WTC11 (cell line): ENCODE data around the gene EYA2.

Experiments
- AFF4 ChIP-seq: sonication (generic); formaldehyde crosslinking; IDR thresholded peaks from 2 replicates; pipeline ENCODE4 v1.8.1; 2023; ENCODE audit warnings: mild to moderate bottlenecking, missing genetic modification reagents, borderline replicate concordance
- ESRRA ChIP-seq: sonication (generic); formaldehyde crosslinking; IDR thresholded peaks from 2 replicates; pipeline ENCODE4 v1.8.1; 2022; ENCODE audit warnings: mild to moderate bottlenecking, missing genetic modification reagents, borderline replicate concordance
- KAT7 ChIP-seq: sonication (generic); formaldehyde crosslinking; IDR thresholded peaks from 2 replicates; pipeline ENCODE4 v1.8.1; 2023; ENCODE audit warnings: missing genetic modification reagents, mild to moderate bottlenecking, borderline replicate concordance
- SMAD3 ChIP-seq: sonication (generic); formaldehyde crosslinking; IDR thresholded peaks from 2 replicates; pipeline ENCODE4 v1.8.0; 2022; ENCODE audit warnings: missing genetic modification reagents, mild to moderate bottlenecking, borderline replicate concordance
- SP1 ChIP-seq: sonication (generic); formaldehyde crosslinking; conservative IDR thresholded peaks from 2 replicates; pipeline ENCODE4 v1.8.1; 2022; ENCODE audit warnings: missing genetic modification reagents
- STAT6 ChIP-seq: sonication (generic); formaldehyde crosslinking; conservative IDR thresholded peaks from 2 replicates; pipeline ENCODE4 v1.8.1; 2023; ENCODE audit warnings: mild to moderate bottlenecking, low read depth, missing genetic modification reagents, moderate library complexity
- ZBTB21 ChIP-seq: sonication (generic); formaldehyde crosslinking; IDR thresholded peaks from 2 replicates; pipeline ENCODE4 v1.8.1; 2023; ENCODE audit warnings: mild to moderate bottlenecking, missing genetic modification reagents, borderline replicate concordance
- ZNF219 ChIP-seq: sonication (generic); formaldehyde crosslinking; IDR thresholded peaks from 2 replicates; pipeline ENCODE4 v1.8.0; 2023; ENCODE audit warnings: missing genetic modification reagents, mild to moderate bottlenecking, borderline replicate concordance
- ZNF263 ChIP-seq: sonication (generic); formaldehyde crosslinking; IDR thresholded peaks from 2 replicates; pipeline ENCODE4 v1.8.1; 2022; ENCODE audit warnings: low read depth, mild to moderate bottlenecking, moderate library complexity, missing genetic modification reagents
- ZNF423 ChIP-seq: fragments of 250-450 bp; sonication (Bioruptor Pico); IDR thresholded peaks from 2 replicates; pipeline ENCODE4 v2.1.2; 2022; ENCODE audit warnings: mild to moderate bottlenecking, moderate library complexity
- TF ChIP-seq, protein P1 (sequence below): fragments of 200-600 bp; IDR thresholded peaks from 2 replicates; pipeline ENCODE4 v1.8.0; 2022; ENCODE audit warnings: antibody characterized with exemption
- TF ChIP-seq, protein P2 (sequence below): sonication (generic); formaldehyde crosslinking; IDR thresholded peaks from 2 replicates; pipeline ENCODE4 v1.8.1; 2022; ENCODE audit warnings: low read depth, mild to moderate bottlenecking, moderate library complexity, missing genetic modification reagents, borderline replicate concordance
- TF ChIP-seq, protein P3 (sequence below): sonication (generic); formaldehyde crosslinking; IDR thresholded peaks from 2 replicates; pipeline ENCODE4 v1.8.1; 2022; ENCODE audit warnings: missing genetic modification reagents, borderline replicate concordance
- TF ChIP-seq, protein P4 (sequence below): sonication (generic); formaldehyde crosslinking; IDR thresholded peaks from 2 replicates; pipeline ENCODE4 v1.8.1; 2023; ENCODE audit warnings: mild to moderate bottlenecking, missing genetic modification reagents, moderate library complexity

DNA sequence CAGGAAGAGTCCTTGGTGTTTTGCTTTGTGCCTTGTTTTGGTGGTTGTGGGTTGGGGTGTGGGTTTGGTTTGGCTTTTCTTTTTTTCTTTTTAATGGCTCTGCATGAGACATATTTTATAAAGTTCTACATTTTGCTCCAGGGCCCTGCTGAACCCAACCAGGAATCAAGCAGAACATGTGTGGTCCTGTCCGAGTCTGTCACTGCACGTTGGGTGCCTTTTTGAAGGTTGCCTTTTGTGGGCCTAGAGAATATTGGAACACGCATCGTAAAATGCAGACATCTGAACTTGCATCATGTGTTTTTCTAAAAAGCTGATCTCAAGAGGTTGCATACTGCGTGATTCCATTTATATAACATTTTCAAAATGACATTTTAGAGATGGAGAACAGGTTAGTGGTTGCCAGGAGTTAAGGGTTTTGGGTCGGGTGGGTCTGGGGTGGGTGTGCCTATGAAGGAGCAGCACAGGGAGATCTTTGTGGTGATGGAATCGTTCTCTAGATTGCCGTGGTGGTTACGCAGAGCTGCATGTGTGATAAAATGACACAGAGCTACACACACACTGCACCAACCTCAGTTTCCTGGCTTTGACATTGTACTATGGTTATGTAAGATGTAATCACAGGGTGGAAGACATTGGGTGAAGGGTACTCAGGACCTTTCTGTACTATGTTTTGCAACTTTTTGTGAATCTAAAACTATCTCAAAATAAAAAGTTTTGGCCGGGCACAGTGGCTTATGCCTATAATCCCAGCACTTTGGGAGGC is 80.2 kb downstream of the EYA2 start:
- TF ChIP-seq AFF4 (CRISPR knock-in tag) = no peak
- TF ChIP-seq, protein P1, sequence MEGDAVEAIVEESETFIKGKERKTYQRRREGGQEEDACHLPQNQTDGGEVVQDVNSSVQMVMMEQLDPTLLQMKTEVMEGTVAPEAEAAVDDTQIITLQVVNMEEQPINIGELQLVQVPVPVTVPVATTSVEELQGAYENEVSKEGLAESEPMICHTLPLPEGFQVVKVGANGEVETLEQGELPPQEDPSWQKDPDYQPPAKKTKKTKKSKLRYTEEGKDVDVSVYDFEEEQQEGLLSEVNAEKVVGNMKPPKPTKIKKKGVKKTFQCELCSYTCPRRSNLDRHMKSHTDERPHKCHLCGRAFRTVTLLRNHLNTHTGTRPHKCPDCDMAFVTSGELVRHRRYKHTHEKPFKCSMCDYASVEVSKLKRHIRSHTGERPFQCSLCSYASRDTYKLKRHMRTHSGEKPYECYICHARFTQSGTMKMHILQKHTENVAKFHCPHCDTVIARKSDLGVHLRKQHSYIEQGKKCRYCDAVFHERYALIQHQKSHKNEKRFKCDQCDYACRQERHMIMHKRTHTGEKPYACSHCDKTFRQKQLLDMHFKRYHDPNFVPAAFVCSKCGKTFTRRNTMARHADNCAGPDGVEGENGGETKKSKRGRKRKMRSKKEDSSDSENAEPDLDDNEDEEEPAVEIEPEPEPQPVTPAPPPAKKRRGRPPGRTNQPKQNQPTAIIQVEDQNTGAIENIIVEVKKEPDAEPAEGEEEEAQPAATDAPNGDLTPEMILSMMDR = no peak
- no peak for TF ChIP-seq ZBTB21
- no peak for TF ChIP-seq ESRRA (CRISPR knock-in tag)
- no peak for TF ChIP-seq SP1 (CRISPR knock-in tag)
- TF ChIP-seq KAT7 (CRISPR knock-in tag) = no peak
- TF ChIP-seq, protein P2, sequence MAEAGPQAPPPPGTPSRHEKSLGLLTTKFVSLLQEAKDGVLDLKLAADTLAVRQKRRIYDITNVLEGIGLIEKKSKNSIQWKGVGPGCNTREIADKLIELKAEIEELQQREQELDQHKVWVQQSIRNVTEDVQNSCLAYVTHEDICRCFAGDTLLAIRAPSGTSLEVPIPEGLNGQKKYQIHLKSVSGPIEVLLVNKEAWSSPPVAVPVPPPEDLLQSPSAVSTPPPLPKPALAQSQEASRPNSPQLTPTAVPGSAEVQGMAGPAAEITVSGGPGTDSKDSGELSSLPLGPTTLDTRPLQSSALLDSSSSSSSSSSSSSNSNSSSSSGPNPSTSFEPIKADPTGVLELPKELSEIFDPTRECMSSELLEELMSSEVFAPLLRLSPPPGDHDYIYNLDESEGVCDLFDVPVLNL (CRISPR knock-in tag) = no peak
- TF ChIP-seq ZNF263 = no peak
- no peak for TF ChIP-seq ZNF219 (CRISPR knock-in tag)
- no peak for TF ChIP-seq ZNF423 (CRISPR knock-in tag)
- TF ChIP-seq, protein P3, sequence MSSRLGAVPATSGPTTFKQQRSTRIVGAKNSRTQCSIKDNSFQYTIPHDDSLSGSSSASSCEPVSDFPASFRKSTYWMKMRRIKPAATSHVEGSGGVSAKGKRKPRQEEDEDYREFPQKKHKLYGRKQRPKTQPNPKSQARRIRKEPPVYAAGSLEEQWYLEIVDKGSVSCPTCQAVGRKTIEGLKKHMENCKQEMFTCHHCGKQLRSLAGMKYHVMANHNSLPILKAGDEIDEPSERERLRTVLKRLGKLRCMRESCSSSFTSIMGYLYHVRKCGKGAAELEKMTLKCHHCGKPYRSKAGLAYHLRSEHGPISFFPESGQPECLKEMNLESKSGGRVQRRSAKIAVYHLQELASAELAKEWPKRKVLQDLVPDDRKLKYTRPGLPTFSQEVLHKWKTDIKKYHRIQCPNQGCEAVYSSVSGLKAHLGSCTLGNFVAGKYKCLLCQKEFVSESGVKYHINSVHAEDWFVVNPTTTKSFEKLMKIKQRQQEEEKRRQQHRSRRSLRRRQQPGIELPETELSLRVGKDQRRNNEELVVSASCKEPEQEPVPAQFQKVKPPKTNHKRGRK (CRISPR knock-in tag) = no peak
- no peak for TF ChIP-seq SMAD3
- TF ChIP-seq, protein P4, sequence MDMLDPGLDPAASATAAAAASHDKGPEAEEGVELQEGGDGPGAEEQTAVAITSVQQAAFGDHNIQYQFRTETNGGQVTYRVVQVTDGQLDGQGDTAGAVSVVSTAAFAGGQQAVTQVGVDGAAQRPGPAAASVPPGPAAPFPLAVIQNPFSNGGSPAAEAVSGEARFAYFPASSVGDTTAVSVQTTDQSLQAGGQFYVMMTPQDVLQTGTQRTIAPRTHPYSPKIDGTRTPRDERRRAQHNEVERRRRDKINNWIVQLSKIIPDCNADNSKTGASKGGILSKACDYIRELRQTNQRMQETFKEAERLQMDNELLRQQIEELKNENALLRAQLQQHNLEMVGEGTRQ = no peak
- TF ChIP-seq STAT6 (CRISPR knock-in tag) = no peak
